ENCODE measurements around the gene COX6B2. TPM values are rescaled to one million over a fixed set of nuclear protein-coding genes. Genes with fewer than 3 reads are reported as not detected.

Gene COX6B2
- total RNA-seq, 1 donor from 2014 or later, result not detected

DNA sequence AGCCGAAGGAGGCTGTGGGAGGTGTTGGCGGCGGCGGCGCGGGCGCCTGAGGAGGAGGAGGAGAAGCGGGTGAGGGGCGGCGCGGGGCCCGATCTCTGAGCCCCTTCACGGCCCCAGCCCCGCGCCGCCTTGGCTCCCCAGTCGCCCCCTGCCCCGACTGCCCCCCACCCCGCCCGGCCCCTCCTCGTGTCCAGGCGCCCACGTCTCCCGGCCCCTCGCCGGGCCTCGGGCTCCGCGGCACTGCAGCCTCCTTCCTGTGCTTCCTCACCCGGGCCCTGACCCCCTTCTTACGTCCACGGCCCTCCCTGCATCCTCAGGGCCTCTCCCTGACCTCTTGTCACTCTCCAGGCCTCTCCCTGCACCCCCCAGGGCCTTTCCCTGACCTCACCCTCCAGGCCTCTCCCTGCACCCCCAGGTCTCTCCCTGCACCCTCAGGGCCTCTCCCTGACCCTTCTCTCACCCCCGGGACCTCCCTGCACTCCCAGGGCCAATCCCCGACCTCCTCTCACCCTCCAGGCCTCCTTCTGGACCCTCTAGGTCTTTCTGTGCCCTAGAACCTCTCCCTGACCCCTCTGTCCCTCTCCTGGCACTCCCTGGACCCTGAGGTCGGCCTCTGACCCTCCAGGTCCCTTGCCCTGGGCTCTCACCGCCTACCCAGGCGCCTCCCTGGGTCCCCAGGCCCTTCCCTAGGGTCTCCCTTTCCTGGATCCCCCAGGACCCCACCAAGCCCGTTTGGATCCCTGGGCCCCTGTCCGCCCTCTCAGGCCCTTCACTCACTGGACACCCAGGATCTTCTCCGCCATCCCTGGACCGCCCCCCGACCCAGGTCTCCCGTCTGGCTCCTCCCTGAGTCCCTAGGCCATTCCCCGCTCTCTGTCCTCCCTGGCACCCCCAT lies 14.4 kb downstream of the COX6B2 start:
- DNase-seq (ENCODE audit: low spot score), result no peak
- peak overlapping the region; percentile 56 for H3K27ac ChIP-seq

DNA sequence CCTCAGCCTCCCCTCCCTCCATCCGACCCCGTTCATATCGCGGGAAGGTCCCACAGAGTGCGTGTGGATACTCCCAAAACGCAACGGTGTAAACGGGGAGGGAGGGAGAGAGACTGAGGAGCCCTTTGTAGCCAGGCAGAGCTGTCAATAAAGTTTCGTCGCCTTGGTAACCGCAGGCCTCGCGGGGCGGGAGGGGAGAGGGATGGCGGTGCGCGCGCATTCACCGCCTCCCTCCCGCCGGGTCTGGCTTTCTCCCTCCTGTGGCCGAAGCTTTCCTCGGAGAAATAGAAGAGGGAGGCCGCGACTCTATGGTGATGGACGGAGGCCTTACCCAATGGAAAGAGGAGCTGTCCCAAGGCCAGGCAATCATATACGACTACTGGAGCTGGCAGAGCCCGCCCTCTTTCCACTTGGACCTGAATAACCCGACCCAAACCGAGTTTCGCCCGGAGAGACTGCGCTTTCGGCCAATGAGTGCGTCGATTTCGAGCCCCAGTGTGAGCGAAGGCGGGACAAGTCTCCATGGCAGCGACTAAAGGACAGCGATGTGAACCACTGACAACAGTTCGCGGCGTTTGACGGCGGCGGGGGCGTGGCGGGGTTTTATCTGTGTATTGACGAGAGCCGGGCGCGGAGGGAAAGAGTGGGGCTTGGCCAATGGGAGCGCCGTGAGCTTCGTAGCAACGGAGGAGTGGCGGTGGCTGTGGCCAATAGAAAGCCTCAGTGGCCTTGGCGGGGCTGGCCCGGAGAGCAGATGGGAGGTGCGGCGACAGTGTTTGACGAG lies 15.2 kb downstream of the COX6B2 start, which contains the start of gene KMT5C:
TSS of gene KMT5C (plus strand) at position 772 of the 784 bp plus-strand sequence. CDS start 2,061 bp downstream, outside the sequence.
- Histone ChIP-seq H3K4me1 (peaks cover 8% of the 10 kb centered on the region), H4K20me1 (ENCODE audit: low read depth) (peaks cover 27% of the 10 kb centered on the region), H3K27ac (peak within 1 kb of the TSS; percentile 88), H3F3A (ENCODE audit: low read depth) (peaks cover 13% of the 10 kb centered on the region), H3K27me3 (no peaks in the 10 kb centered on the region), H3K9me3 (ENCODE audit: low read depth) (no peaks in the 10 kb centered on the region), H3K4me2 (peak within 1 kb of the TSS; percentile 84), H3K9ac (peak within 1 kb of the TSS; percentile 74), H3K4me3 (peak within 1 kb of the TSS; percentile 95), H3K79me2 (ENCODE audit: low read depth) (peaks cover 26% of the 10 kb centered on the region), H3K36me3 (no peaks in the 10 kb centered on the region), H2AFZ (replicated peaks) (peak within 1 kb of the TSS; percentile 63)
- H3K4me1 Mint-ChIP-seq, result peaks cover 18% of the 10 kb centered on the region
- TF ChIP-seq CTCF (IDR thresholded peaks at IDR 0.05), result peak; percentile 19
- TF ChIP-seq EZH2 (IDR thresholded peaks at IDR 0.05), result no peak
- TF ChIP-seq EZH2phosphoT487 (IDR thresholded peaks at IDR 0.05), result no peak
- H3K36me3 Mint-ChIP-seq, result peaks cover 8% of the 10 kb centered on the region
- H3K27ac Mint-ChIP-seq, result peak within 1 kb of the TSS; percentile 98
- H3K4me3 Mint-ChIP-seq, result peak within 1 kb of the TSS; percentile 98
- DNase-seq (ENCODE audit: low spot score), result peak; percentile 100
- peaks cover 12% of the 10 kb centered on the region for H3K27me3 Mint-ChIP-seq (ENCODE audit: insufficient read depth, low read depth)
- H3K9me3 Mint-ChIP-seq, result no peaks in the 10 kb centered on the region

More for the DNA sequence above, 14.4 kb downstream of the COX6B2 start:
- H3K4me1 ChIP-seq, result peaks cover 8% of the 10 kb centered on the region
- peak overlapping the region; percentile 95 for H3K4me3 ChIP-seq
- peak overlapping the region; percentile 84 for H3K4me2 ChIP-seq
- peaks cover 8% of the 10 kb centered on the region for H3K36me3 Mint-ChIP-seq
- peaks cover 26% of the 10 kb centered on the region for H3K79me2 ChIP-seq (ENCODE audit: low read depth)
- no peaks in the 10 kb centered on the region for H3K36me3 ChIP-seq
- H3K4me3 Mint-ChIP-seq, result peak overlapping the region; percentile 98
- H3F3A ChIP-seq (ENCODE audit: low read depth), result peaks cover 13% of the 10 kb centered on the region
- H3K9me3 ChIP-seq (ENCODE audit: low read depth), result no peaks in the 10 kb centered on the region
- H3K9ac ChIP-seq, result peak overlapping the region; percentile 74
- H3K27ac Mint-ChIP-seq, result peak overlapping the region; percentile 98
- peaks cover 21% of the 10 kb centered on the region for H3K4me1 Mint-ChIP-seq
- no peak overlapping the region for H2AFZ ChIP-seq (replicated peaks)
- H3K9me3 Mint-ChIP-seq, result no peaks in the 10 kb centered on the region
- H4K20me1 ChIP-seq (ENCODE audit: low read depth), result peaks cover 27% of the 10 kb centered on the region
- H3K27me3 ChIP-seq, result no peaks in the 10 kb centered on the region
- H3K27me3 Mint-ChIP-seq (ENCODE audit: insufficient read depth, low read depth), result peaks cover 12% of the 10 kb centered on the region
- TF ChIP-seq CTCF (IDR thresholded peaks at IDR 0.05) (no peak), EZH2 (IDR thresholded peaks at IDR 0.05) (no peak), EZH2phosphoT487 (IDR thresholded peaks at IDR 0.05) (no peak)

DNA sequence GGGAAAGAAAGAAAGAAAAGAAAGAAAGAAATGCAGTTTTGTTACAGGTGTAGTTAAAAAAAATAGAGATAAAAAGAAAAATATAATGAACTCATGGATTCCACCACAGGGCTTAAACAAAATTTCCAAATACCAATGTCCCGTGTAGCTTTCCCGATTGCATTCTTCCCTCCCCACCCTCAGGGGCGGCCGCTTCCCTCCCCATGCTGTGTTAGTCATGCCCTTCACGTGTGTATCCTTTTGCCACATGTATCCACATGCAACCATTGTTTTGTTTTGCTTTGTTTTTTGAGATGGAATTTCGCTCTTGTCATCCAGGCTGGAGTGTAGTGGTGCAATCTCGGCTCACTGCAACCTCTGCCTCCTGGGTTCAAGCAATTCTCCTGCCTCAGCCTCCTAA lies 18.4 kb downstream of the COX6B2 start:
- H2AFZ ChIP-seq (replicated peaks), result no peak overlapping the region
- H3K4me1 Mint-ChIP-seq, result peaks cover 12% of the 10 kb centered on the region
- no peak overlapping the region for H3K27ac Mint-ChIP-seq
- no peaks in the 10 kb centered on the region for H3K36me3 ChIP-seq
- DNase-seq (ENCODE audit: low spot score), result no peak
- H3K4me1 ChIP-seq, result no peaks in the 10 kb centered on the region
- no peaks in the 10 kb centered on the region for H4K20me1 ChIP-seq (ENCODE audit: low read depth)
- H3K27ac ChIP-seq, result no peak overlapping the region
- H3K9me3 Mint-ChIP-seq, result no peaks in the 10 kb centered on the region
- TF ChIP-seq EZH2phosphoT487 (IDR thresholded peaks at IDR 0.05) (no peak), CTCF (IDR thresholded peaks at IDR 0.05) (no peak), EZH2 (IDR thresholded peaks at IDR 0.05) (no peak)
- H3K9me3 ChIP-seq (ENCODE audit: low read depth), result no peaks in the 10 kb centered on the region
- H3K36me3 Mint-ChIP-seq, result no peaks in the 10 kb centered on the region
- H3K27me3 Mint-ChIP-seq (ENCODE audit: insufficient read depth, low read depth), result peaks cover 19% of the 10 kb centered on the region
- H3K79me2 ChIP-seq (ENCODE audit: low read depth), result peaks cover 13% of the 10 kb centered on the region
- no peak overlapping the region for H3K4me3 Mint-ChIP-seq
- no peak overlapping the region for H3K9ac ChIP-seq
- H3K4me3 ChIP-seq, result no peak overlapping the region
- H3K4me2 ChIP-seq, result no peak overlapping the region
- peaks cover 13% of the 10 kb centered on the region for H3F3A ChIP-seq (ENCODE audit: low read depth)
- no peaks in the 10 kb centered on the region for H3K27me3 ChIP-seq
